NCI-H2196 (cell line): ENCODE results near the gene NPIPB5.
"Not testable (repeated sequence)": the region's sequence is repeated elsewhere in the genome, so short reads cannot be mapped to it uniquely, and the experiment has no call there.

Experiments used
- DNase-seq: peaks from one replicate; lab custom pipeline; 2025; ENCODE audit not compliant: unreplicated experiment; lab: John Stamatoyannopoulos, UW

NPIPB5 gene

DNA sequence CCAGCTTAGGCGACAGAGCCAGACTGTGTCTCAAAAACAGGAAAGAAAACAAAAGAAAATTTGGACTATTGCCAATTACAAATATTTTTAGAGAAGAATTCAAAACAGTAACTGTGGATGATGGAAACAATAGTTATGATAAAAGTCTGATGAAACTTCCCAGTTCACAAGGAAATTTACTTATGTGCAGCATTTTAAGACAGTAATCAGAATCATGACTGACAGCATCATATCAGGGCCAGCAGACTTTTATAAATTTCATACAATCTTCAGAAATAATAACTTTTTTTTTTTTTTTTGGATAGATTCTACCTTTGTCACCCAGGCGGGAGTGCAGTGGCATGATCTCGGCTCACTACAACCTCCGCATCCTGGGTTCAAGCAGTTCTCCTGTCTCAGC, at the start of gene NPIPB5:
Gene NPIPB5 (plus strand): TSS at position 301 of the 400 bp plus-strand sequence. CDS start 2,911 bp downstream, outside the sequence.
- DNase-seq = not testable (repeated sequence)

DNA sequence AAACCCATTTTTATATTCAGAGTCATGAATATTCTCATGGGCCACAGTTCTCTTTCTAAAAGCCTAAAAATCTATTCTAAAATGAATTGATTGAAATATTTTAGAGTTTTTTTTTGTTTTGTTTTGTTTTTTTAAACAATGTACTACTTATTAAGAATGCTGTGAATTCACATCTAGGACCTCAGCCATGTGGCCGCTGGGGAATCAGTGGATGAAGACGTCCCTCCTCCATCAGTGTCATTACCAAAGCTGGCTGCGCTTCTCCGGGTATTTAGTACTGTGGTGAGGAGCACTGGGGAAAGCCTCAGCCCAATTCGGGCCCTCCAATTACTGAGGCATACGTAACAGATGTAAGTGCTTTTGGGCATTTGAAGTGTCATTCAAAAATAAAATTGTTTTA, 41.8 kb upstream of the NPIPB5 start:
- DNase-seq = not testable (repeated sequence)

- not testable (repeated sequence) for DNase-seq
Observed at GRCh38 chr16:22537996-22538395, 27.3 kb downstream of the NPIPB5 start.

DNA sequence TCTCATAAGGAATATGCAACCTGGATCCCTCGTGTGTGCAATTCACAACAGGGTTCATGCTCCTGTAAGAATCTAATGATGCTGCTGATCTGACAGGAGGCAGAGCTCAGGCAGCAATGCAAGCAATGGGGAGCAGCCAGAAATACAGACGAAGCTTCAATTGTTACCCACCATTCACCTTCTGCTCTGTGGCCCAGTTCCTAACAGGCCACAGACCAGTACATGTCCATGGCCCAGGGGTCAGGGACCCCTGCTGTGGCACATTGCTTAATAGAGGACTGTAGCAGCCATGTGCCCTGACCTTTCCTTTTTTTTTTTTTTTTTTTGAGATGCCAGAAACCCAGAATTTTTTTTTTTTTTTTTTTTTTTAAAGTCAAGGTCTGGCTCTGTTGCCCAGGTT, 34.1 kb downstream of the NPIPB5 start:
- DNase-seq = not testable (repeated sequence)

- not testable (repeated sequence) for DNase-seq
Observed at GRCh38 chr16:22546630-22547029, 35.9 kb downstream of the NPIPB5 start.

- not testable (repeated sequence) for DNase-seq
Observed at GRCh38 chr16:22547170-22547765, 36.6 kb downstream of the NPIPB5 start.

- not testable (repeated sequence) for DNase-seq
Observed at GRCh38 chr16:22549853-22550252, 39.2 kb downstream of the NPIPB5 start.

DNA sequence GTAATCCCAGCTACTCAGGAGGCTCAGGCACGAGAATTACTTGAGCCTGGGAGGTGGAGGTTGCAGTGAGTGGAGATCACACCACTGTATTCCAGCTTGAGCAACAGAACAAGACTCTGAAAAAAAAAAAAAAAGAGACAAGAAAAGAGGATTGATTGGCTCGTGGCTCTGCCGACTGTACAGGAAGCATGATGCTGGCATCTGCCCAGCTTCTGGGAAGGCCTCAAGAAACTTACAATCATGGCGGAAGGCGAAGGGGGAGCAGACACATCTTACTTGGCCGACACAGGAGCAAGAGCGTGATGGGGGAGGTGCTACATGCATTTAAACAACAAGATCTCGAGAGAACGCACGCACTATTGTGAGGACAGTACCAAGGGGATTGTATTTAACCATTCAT, 40.5 kb downstream of the NPIPB5 start:
- not testable (repeated sequence) for DNase-seq

DNA sequence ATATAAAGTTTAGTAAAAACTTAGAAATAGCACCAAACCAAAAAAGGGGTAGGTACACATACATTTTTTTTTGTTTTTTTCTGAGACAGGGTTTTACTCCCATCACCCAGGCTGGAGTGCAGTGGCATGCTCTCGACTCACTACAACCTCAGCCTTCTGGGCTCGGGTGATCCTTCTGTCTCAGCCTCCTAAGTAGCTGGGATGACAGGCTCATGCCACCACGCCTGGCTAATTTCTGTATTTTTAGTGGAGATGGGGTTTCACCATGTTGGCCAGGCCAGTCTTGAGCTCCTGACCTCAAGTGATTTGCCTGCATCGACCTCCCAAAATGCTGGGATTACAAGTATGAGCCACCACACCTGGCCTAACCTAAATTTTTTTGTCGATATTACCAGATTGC, 41.0 kb downstream of the NPIPB5 start:
- not testable (repeated sequence) for DNase-seq

- DNase-seq = not testable (repeated sequence)
Observed at GRCh38 chr16:22556759-22557158, 46.1 kb downstream of the NPIPB5 start.
